Measurements from ENCODE around the gene PPP1R1A.

The PPP1R1A gene

DNA sequence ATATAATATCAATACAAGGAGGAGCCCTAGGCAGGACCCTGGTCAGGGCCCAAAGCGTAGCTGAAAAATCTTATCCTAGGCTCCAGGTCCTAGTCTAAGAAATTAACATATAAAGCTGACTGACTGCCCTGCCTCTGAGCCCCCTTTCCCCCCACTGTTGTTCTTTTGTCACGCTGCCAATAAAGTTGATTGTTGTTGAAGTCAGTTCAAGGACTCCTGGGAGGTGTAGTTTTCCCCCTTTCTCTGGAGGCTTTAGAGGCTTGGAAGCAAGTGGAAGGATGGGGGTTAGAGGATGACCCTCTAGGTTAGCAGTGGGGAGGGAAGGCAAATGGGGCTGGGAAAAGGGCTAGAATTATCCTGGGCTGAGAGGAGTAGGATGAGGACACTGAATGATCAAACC, 3.2 kb downstream of the PPP1R1A start:
- POLR2A ChIA-PET, result no interaction called here
- Histone ChIP-seq H3K9me3 (ENCODE audit: control extremely low read depth in 1 of 5, control insufficient read depth in 4 of 5, insufficient read depth in 2 of 5, low read depth in 1 of 5, low read length in 4 of 5) (no peaks in the 10 kb centered on the region), H3K36me3 (ENCODE audit: control insufficient read depth in 4 of 4, insufficient read depth in 4 of 4, low read length in 3 of 4) (no peaks in the 10 kb centered on the region), H3K4me3 (ENCODE audit: control insufficient read depth in 1 of 7, extremely low read depth in 1 of 7, insufficient read depth in 4 of 7, low read depth in 2 of 7, low read length in 6 of 7) (no peak overlapping the region), H3K27me3 (replicated peaks in 2 of 5; ENCODE audit: control insufficient read depth in 4 of 5, insufficient read depth in 5 of 5, low read length in 4 of 5) (peaks cover 0 to 46% (median 33%) of the 10 kb centered on the region in 5 experiments), H3K27ac (ENCODE audit: insufficient read depth in 1 of 2, low read depth in 1 of 2, low read length in 2 of 2, poor library complexity in 1 of 2, severe bottlenecking in 2 of 2) (no peak overlapping the region), H3K4me1 (ENCODE audit: control extremely low read depth in 1 of 4, control insufficient read depth in 4 of 4, insufficient read depth in 4 of 4, low read length in 3 of 4) (peaks cover 0 to 12% (median 6%) of the 10 kb centered on the region in 4 experiments)
- CTCF ChIA-PET, result no interaction called here
- peak in 1 of 3 donors; percentile 17 for DNase-seq
- 100% methylated on average over 1 of the region's 2 CpGs for WGBS (ENCODE audit: insufficient coverage)

DNA sequence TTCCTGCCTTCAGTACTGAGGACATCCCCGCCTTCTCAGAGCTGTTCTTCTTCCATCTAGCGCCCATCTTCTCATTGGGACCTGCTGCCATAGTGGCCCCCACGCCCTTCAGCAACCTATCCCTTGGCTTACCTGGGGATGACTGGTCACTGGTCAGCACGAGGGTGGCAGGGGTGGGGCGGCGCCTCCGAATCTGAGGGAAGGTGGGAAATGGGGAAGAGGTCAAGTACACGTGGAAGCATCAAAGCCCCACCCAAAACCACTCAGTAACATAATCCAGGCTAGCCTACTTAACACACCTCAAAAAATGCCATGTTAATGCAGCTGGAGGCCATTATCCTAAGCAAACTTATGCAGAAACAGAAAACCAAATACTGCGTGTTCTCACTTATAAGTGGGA, 4.3 kb downstream of the PPP1R1A start:
- H3K27me3 ChIP-seq (replicated peaks in 2 of 5; ENCODE audit: control insufficient read depth in 4 of 5, insufficient read depth in 5 of 5, low read length in 4 of 5), result peaks cover 0 to 37% (median 24%) of the 10 kb centered on the region in 5 experiments
- H3K27ac ChIP-seq (ENCODE audit: insufficient read depth in 1 of 2, low read depth in 1 of 2, low read length in 2 of 2, poor library complexity in 1 of 2, severe bottlenecking in 2 of 2), result no peak overlapping the region
- H3K36me3 ChIP-seq (ENCODE audit: control insufficient read depth in 4 of 4, insufficient read depth in 4 of 4, low read length in 3 of 4), result no peaks in the 10 kb centered on the region
- WGBS (ENCODE audit: insufficient coverage), result 97% methylated on average over 3 of the region's 9 CpGs
- no peaks in the 10 kb centered on the region for H3K9me3 ChIP-seq (ENCODE audit: control extremely low read depth in 1 of 5, control insufficient read depth in 4 of 5, insufficient read depth in 2 of 5, low read depth in 1 of 5, low read length in 4 of 5)
- no peak overlapping the region for H3K4me3 ChIP-seq (ENCODE audit: control insufficient read depth in 1 of 7, extremely low read depth in 1 of 7, insufficient read depth in 4 of 7, low read depth in 2 of 7, low read length in 6 of 7)
- CTCF ChIA-PET, result interaction anchor here (1.6 kb wide), 1 partner anchor 12 kb away, joined by 10 read pairs; no protein-coding TSS in a partner anchor
- H3K4me1 ChIP-seq (ENCODE audit: control extremely low read depth in 1 of 4, control insufficient read depth in 4 of 4, insufficient read depth in 4 of 4, low read length in 3 of 4), result peaks cover 0 to 14% (median 7%) of the 10 kb centered on the region in 4 experiments
- POLR2A ChIA-PET, result no interaction called here
- DNase-seq, result no peak

DNA sequence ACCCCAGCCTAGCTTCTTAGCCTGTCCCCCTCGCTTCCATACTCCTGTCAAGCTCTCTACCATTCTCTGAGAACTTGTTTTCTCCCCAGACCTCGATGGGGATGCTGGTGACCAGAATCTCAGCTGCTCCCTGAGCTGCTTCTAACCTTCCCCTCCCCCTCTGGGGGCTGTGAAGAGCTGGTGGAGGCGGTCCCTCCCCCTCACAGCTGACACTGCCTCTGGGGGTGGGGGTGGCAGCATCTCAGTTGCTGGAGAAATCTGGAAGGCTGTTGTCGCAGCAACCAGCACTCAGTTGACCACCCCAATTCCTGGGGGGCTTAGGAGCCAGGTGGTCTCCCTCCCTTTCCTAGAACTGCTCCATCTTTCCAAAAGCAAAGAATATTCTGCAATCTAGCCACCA, 4.7 kb downstream of the PPP1R1A start:
- 73% methylated on average over 3 of the region's 4 CpGs for WGBS (ENCODE audit: insufficient coverage)
- Histone ChIP-seq H3K36me3 (ENCODE audit: control insufficient read depth in 4 of 4, insufficient read depth in 4 of 4, low read length in 3 of 4) (no peaks in the 10 kb centered on the region), H3K27ac (ENCODE audit: insufficient read depth in 1 of 2, low read depth in 1 of 2, low read length in 2 of 2, poor library complexity in 1 of 2, severe bottlenecking in 2 of 2) (no peak overlapping the region), H3K4me1 (ENCODE audit: control extremely low read depth in 1 of 4, control insufficient read depth in 4 of 4, insufficient read depth in 4 of 4, low read length in 3 of 4) (peaks cover 0 to 10% (median 6%) of the 10 kb centered on the region in 4 experiments), H3K9me3 (ENCODE audit: control extremely low read depth in 1 of 5, control insufficient read depth in 4 of 5, insufficient read depth in 2 of 5, low read depth in 1 of 5, low read length in 4 of 5) (no peaks in the 10 kb centered on the region), H3K4me3 (ENCODE audit: control insufficient read depth in 1 of 7, extremely low read depth in 1 of 7, insufficient read depth in 4 of 7, low read depth in 2 of 7, low read length in 6 of 7) (no peak overlapping the region), H3K27me3 (replicated peaks in 2 of 5; ENCODE audit: control insufficient read depth in 4 of 5, insufficient read depth in 5 of 5, low read length in 4 of 5) (peaks cover 0 to 33% (median 21%) of the 10 kb centered on the region in 5 experiments)
- DNase-seq, result no peak
- ChIA-PET POLR2A (no interaction called here), CTCF (interaction anchor here (1.6 to 1.7 kb wide), 2 partner anchors 10 to 13 kb away, joined by 7 to 10 read pairs; no protein-coding TSS in a partner anchor)

DNA sequence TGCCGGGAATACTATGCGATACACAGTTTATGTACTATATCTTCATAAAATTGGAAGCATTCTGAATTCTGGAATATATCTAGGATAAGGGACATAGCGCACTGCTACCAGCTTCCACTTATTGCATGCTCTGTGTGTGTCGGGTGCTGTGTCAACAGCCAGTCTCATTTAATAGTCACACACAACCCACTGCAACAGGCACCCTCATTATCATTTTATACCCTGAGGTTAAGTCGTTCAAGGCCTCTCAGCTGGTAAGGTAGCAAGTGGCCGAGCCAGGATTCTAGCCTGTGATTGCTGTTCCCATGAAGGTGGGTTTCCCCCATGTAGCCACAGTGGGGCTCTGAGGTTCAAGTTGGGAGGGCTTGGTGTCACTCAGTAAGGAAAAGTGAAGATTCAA, 7.0 kb downstream of the PPP1R1A start:
- CTCF ChIA-PET, result interaction anchor here (0.7 to 5.5 kb wide), 6 partner anchors 8 to 377 kb away, joined by 3 to 52 read pairs (median 5); partner anchors contain the start of gene PDE1B
- Histone ChIP-seq H3K9me3 (ENCODE audit: control extremely low read depth in 1 of 5, control insufficient read depth in 4 of 5, insufficient read depth in 2 of 5, low read depth in 1 of 5, low read length in 4 of 5) (no peaks in the 10 kb centered on the region), H3K4me1 (ENCODE audit: control extremely low read depth in 1 of 4, control insufficient read depth in 4 of 4, insufficient read depth in 4 of 4, low read length in 3 of 4) (peaks cover 0 to 4% (median 0%) of the 10 kb centered on the region in 4 experiments), H3K27ac (ENCODE audit: insufficient read depth in 1 of 2, low read depth in 1 of 2, low read length in 2 of 2, poor library complexity in 1 of 2, severe bottlenecking in 2 of 2) (no peak overlapping the region), H3K27me3 (replicated peaks in 2 of 5; ENCODE audit: control insufficient read depth in 4 of 5, insufficient read depth in 5 of 5, low read length in 4 of 5) (peaks cover 0 to 16% (median 10%) of the 10 kb centered on the region in 5 experiments), H3K36me3 (ENCODE audit: control insufficient read depth in 4 of 4, insufficient read depth in 4 of 4, low read length in 3 of 4) (peaks cover 0 to 2% (median under 1%) of the 10 kb centered on the region in 4 experiments), H3K4me3 (ENCODE audit: control insufficient read depth in 1 of 7, extremely low read depth in 1 of 7, insufficient read depth in 4 of 7, low read depth in 2 of 7, low read length in 6 of 7) (no peak overlapping the region)
- POLR2A ChIA-PET, result no interaction called here
- DNase-seq, result no peak
- 100% methylated on average over 3 of the region's 6 CpGs for WGBS (ENCODE audit: insufficient coverage)

DNA sequence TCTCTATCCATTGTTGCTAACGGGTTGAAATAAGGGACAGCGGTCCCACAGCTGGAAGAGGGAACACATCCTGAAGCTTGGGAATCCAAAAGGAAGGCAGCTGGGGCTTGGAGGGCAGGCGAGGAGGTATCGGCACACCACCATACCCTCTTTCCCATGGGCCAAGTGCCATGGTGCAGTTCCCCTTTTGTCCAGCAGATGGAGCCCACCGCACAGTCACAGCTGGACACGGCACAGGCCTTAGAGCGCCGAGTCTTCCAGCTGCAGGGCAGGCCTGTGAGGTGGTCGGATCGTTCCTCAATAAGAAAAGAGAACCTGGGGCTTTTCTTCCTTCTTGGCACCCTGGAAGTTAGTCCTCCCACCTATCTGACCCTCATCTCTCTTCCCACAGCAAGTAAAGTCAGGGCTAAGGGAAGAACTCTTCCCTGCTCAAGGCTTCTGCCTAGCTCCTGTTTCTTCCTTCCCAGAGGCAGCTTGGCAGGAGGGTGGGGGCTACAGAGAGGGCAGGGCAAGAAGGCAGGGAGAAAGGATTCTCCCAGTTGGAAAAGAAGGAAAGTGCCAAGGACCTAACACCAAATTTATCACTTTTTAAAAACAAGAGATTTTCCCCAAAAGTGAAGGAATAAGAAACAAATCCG, 8.6 kb downstream of the PPP1R1A start:
- Histone ChIP-seq H3K27ac (ENCODE audit: insufficient read depth in 1 of 2, low read depth in 1 of 2, low read length in 2 of 2, poor library complexity in 1 of 2, severe bottlenecking in 2 of 2) (no peak overlapping the region), H3K27me3 (replicated peaks in 2 of 5; ENCODE audit: control insufficient read depth in 4 of 5, insufficient read depth in 5 of 5, low read length in 4 of 5) (peaks cover 0 to 7% (median 5%) of the 10 kb centered on the region in 5 experiments), H3K4me1 (ENCODE audit: control extremely low read depth in 1 of 4, control insufficient read depth in 4 of 4, insufficient read depth in 4 of 4, low read length in 3 of 4) (peaks cover 0 to 4% (median 0%) of the 10 kb centered on the region in 4 experiments), H3K36me3 (ENCODE audit: control insufficient read depth in 4 of 4, insufficient read depth in 4 of 4, low read length in 3 of 4) (peaks cover 0 to 6% (median 2%) of the 10 kb centered on the region in 4 experiments), H3K4me3 (ENCODE audit: control insufficient read depth in 1 of 7, extremely low read depth in 1 of 7, insufficient read depth in 4 of 7, low read depth in 2 of 7, low read length in 6 of 7) (peak overlapping the region in 1 of 7 experiments; percentile 14), H3K9me3 (ENCODE audit: control extremely low read depth in 1 of 5, control insufficient read depth in 4 of 5, insufficient read depth in 2 of 5, low read depth in 1 of 5, low read length in 4 of 5) (no peaks in the 10 kb centered on the region)
- ChIA-PET POLR2A (no interaction called here), CTCF (interaction anchor here (0.7 to 5.5 kb wide), 21 partner anchors 9 to 377 kb away, joined by 3 to 52 read pairs (median 5); partner anchors contain the start of genes PDE1B and PPP1R1A)
- WGBS (ENCODE audit: insufficient coverage), result 0% methylated on average over 6 of the region's 11 CpGs
- peak; percentile 73 to 83 (median 80) for DNase-seq

GRCh38 chr12:54579258-54579657, 9.2 kb downstream of the PPP1R1A start:
- no peak for DNase-seq
- no peak overlapping the region for H3K4me3 ChIP-seq (ENCODE audit: control insufficient read depth in 1 of 7, extremely low read depth in 1 of 7, insufficient read depth in 4 of 7, low read depth in 2 of 7, low read length in 6 of 7)
- POLR2A ChIA-PET, result no interaction called here

DNA sequence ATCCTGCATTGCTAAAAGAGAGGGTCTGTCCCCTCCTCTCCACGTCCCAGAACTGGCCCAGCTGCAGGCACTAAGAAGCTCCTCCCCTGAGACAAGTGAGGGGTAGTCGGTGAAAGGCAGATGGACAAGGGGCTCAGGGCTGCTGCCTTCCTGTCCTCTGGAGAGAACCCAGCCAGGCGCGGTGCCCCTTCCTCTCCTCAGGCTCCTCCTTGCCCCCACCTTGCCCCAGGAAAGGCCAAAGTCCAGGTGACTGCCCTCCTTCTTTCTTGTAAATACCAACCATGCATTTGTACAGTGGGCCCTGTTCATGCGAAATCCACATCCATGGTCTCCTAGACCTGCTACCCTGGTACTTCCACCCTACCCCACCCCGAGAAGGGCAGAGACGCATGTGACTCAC, 9.7 kb downstream of the PPP1R1A start:
- Histone ChIP-seq H3K36me3 (ENCODE audit: control insufficient read depth in 4 of 4, insufficient read depth in 4 of 4, low read length in 3 of 4) (peaks cover 0 to 6% (median 2%) of the 10 kb centered on the region in 4 experiments), H3K4me3 (ENCODE audit: control insufficient read depth in 1 of 7, extremely low read depth in 1 of 7, insufficient read depth in 4 of 7, low read depth in 2 of 7, low read length in 6 of 7) (no peak overlapping the region), H3K9me3 (ENCODE audit: control extremely low read depth in 1 of 5, control insufficient read depth in 4 of 5, insufficient read depth in 2 of 5, low read depth in 1 of 5, low read length in 4 of 5) (no peaks in the 10 kb centered on the region), H3K4me1 (ENCODE audit: control extremely low read depth in 1 of 4, control insufficient read depth in 4 of 4, insufficient read depth in 4 of 4, low read length in 3 of 4) (peaks cover 0 to 4% (median 0%) of the 10 kb centered on the region in 4 experiments), H3K27ac (ENCODE audit: insufficient read depth in 1 of 2, low read depth in 1 of 2, low read length in 2 of 2, poor library complexity in 1 of 2, severe bottlenecking in 2 of 2) (no peak overlapping the region), H3K27me3 (replicated peaks in 2 of 5; ENCODE audit: control insufficient read depth in 4 of 5, insufficient read depth in 5 of 5, low read length in 4 of 5) (peaks cover 0 to 4% (median 0%) of the 10 kb centered on the region in 5 experiments)
- POLR2A ChIA-PET, result no interaction called here
- CTCF ChIA-PET, result interaction anchor here (1.0 to 5.5 kb wide), 10 partner anchors 8 to 494 kb away, joined by 3 to 52 read pairs (median 6); no protein-coding TSS in a partner anchor
- DNase-seq, result no peak
- 94% methylated on average over 6 of the region's 7 CpGs for WGBS (ENCODE audit: insufficient coverage)

More at GRCh38 chr12:54579258-54579657, 9.2 kb downstream of the PPP1R1A start:
- Histone ChIP-seq H3K27ac (ENCODE audit: insufficient read depth in 1 of 2, low read depth in 1 of 2, low read length in 2 of 2, poor library complexity in 1 of 2, severe bottlenecking in 2 of 2) (no peak overlapping the region), H3K9me3 (ENCODE audit: control extremely low read depth in 1 of 5, control insufficient read depth in 4 of 5, insufficient read depth in 2 of 5, low read depth in 1 of 5, low read length in 4 of 5) (no peaks in the 10 kb centered on the region), H3K27me3 (replicated peaks in 2 of 5; ENCODE audit: control insufficient read depth in 4 of 5, insufficient read depth in 5 of 5, low read length in 4 of 5) (peaks cover 0 to 7% (median 2%) of the 10 kb centered on the region in 5 experiments), H3K4me1 (ENCODE audit: control extremely low read depth in 1 of 4, control insufficient read depth in 4 of 4, insufficient read depth in 4 of 4, low read length in 3 of 4) (peaks cover 0 to 4% (median 0%) of the 10 kb centered on the region in 4 experiments), H3K36me3 (ENCODE audit: control insufficient read depth in 4 of 4, insufficient read depth in 4 of 4, low read length in 3 of 4) (peaks cover 0 to 6% (median 2%) of the 10 kb centered on the region in 4 experiments)
- CTCF ChIA-PET, result interaction anchor here (0.7 to 5.5 kb wide), 16 partner anchors 8 to 142 kb away, joined by 3 to 52 read pairs (median 5); partner anchors contain the start of genes PDE1B and PPP1R1A
- 50% methylated on average over 2 of the region's 4 CpGs for WGBS (ENCODE audit: insufficient coverage)
